Measurements from ENCODE around the gene OXER1. TPM values are rescaled to one million over a fixed set of nuclear protein-coding genes. Genes with fewer than 3 reads are reported as not detected.

The OXER1 gene
- total and polyA plus RNA-seq, 2 of the 13 experiments (the other 11 are each of a cell fraction or from before 2014, with no cell fraction given), result 8.0 to 9.0 TPM

GRCh38 chr2:42794271-42795046, 30.5 kb upstream of the OXER1 start (continued):
- TF ChIP-seq ZNF503 (CRISPR knock-in tag; IDR thresholded peaks at IDR 0.05), result no peak
- no peak for TF ChIP-seq ZNF451 (CRISPR knock-in tag; IDR thresholded peaks at IDR 0.05)
- TF ChIP-seq ZFP82 (CRISPR knock-in tag; IDR thresholded peaks at IDR 0.05; ENCODE audit: borderline replicate concordance), result peak; percentile 53
- 0 out of 2 replicates have a peak, but pooled peaks have one; percentile 39 for TF ChIP-seq ZNF33A (CRISPR knock-in tag; IDR thresholded peaks at IDR 0.05; ENCODE audit: borderline replicate concordance)
- TF ChIP-seq SIN3A (IDR thresholded peaks at IDR 0.05; ENCODE audit: borderline replicate concordance, low read depth, low read length), result peak; percentile 89; the same call in 1 of the 2 replicates
- TF ChIP-seq ZNF672 (CRISPR knock-in tag; IDR thresholded peaks at IDR 0.05), result no peak
- no peak for TF ChIP-seq ZNF20 (CRISPR knock-in tag; IDR thresholded peaks at IDR 0.05)
- no peak for TF ChIP-seq BHLHE40 (IDR thresholded peaks at IDR 0.05; ENCODE audit: low read length)
- TF ChIP-seq SKI (IDR thresholded peaks at IDR 0.05; ENCODE audit: partially characterized antibody), result no peak
- TF ChIP-seq FOXO1 (CRISPR knock-in tag; IDR thresholded peaks at IDR 0.05), result no peak
- no peak for TF ChIP-seq SMAD3 (CRISPR knock-in tag; IDR thresholded peaks at IDR 0.05)
- TF ChIP-seq NCOA1 (CRISPR knock-in tag; IDR thresholded peaks at IDR 0.05), result no peak
- TF ChIP-seq SMARCE1 (IDR thresholded peaks at IDR 0.05; ENCODE audit: borderline replicate concordance), result no peak
- TF ChIP-seq ZBTB7A (CRISPR knock-in tag; IDR thresholded peaks at IDR 0.05), result no peak
- TF ChIP-seq PITX1 (CRISPR knock-in tag; IDR thresholded peaks at IDR 0.05), result peak; percentile 67; the same call in 1 of the 2 replicates
- TF ChIP-seq, protein P1, sequence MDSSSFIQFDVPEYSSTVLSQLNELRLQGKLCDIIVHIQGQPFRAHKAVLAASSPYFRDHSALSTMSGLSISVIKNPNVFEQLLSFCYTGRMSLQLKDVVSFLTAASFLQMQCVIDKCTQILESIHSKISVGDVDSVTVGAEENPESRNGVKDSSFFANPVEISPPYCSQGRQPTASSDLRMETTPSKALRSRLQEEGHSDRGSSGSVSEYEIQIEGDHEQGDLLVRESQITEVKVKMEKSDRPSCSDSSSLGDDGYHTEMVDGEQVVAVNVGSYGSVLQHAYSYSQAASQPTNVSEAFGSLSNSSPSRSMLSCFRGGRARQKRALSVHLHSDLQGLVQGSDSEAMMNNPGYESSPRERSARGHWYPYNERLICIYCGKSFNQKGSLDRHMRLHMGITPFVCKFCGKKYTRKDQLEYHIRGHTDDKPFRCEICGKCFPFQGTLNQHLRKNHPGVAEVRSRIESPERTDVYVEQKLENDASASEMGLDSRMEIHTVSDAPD (CRISPR knock-in tag; IDR thresholded peaks at IDR 0.05), result no peak
- no peak for TF ChIP-seq GFI1 (CRISPR knock-in tag; IDR thresholded peaks at IDR 0.05; ENCODE audit: borderline replicate concordance)
- no peak for TF ChIP-seq SMARCC2 (IDR thresholded peaks at IDR 0.05)
- no peak for TF ChIP-seq ADNP (CRISPR knock-in tag; IDR thresholded peaks at IDR 0.05)
- no peak for TF ChIP-seq ZNF558 (CRISPR knock-in tag; IDR thresholded peaks at IDR 0.05; ENCODE audit: borderline replicate concordance)
- TF ChIP-seq, protein P2, sequence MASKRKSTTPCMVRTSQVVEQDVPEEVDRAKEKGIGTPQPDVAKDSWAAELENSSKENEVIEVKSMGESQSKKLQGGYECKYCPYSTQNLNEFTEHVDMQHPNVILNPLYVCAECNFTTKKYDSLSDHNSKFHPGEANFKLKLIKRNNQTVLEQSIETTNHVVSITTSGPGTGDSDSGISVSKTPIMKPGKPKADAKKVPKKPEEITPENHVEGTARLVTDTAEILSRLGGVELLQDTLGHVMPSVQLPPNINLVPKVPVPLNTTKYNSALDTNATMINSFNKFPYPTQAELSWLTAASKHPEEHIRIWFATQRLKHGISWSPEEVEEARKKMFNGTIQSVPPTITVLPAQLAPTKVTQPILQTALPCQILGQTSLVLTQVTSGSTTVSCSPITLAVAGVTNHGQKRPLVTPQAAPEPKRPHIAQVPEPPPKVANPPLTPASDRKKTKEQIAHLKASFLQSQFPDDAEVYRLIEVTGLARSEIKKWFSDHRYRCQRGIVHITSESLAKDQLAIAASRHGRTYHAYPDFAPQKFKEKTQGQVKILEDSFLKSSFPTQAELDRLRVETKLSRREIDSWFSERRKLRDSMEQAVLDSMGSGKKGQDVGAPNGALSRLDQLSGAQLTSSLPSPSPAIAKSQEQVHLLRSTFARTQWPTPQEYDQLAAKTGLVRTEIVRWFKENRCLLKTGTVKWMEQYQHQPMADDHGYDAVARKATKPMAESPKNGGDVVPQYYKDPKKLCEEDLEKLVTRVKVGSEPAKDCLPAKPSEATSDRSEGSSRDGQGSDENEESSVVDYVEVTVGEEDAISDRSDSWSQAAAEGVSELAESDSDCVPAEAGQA (IDR thresholded peaks at IDR 0.05; ENCODE audit: low read depth), result no peak
- TF ChIP-seq, protein P2 (CRISPR knock-in tag; IDR thresholded peaks at IDR 0.05; ENCODE audit: borderline replicate concordance), result no peak
- TF ChIP-seq ZNF510 (CRISPR knock-in tag; IDR thresholded peaks at IDR 0.05; ENCODE audit: low read depth), result no peak
